GM19043 (cell line): ENCODE results near the gene TSPAN33.

Source experiments
- ATAC-seq: cut with Tn5 transposase; IDR thresholded peaks from one replicate; pipeline ENCODE4 v1.9.1; 2021; ENCODE audit warnings: low read depth; ENCODE audit not compliant: unreplicated experiment

TSPAN33 gene

GRCh38 chr7:129134356-129134987 lies 10.0 kb upstream of the TSPAN33 start:
- no peak for ATAC-seq

GRCh38 chr7:129136887-129137642 lies 7.4 kb upstream of the TSPAN33 start:
- ATAC-seq = peak; percentile 66

- ATAC-seq = no peak
Measured at GRCh38 chr7:129143724-129144094, 798 bp upstream of the TSPAN33 start.

- ATAC-seq = peak; percentile 2
Measured at GRCh38 chr7:129144834-129145668, 544 bp downstream of the TSPAN33 start.

- peak; percentile 62 for ATAC-seq
Measured at GRCh38 chr7:129146237-129146979, 1.9 kb downstream of the TSPAN33 start.

- ATAC-seq = no peak
Measured at GRCh38 chr7:129147731-129148130, 3.2 kb downstream of the TSPAN33 start.

- ATAC-seq = no peak
Measured at GRCh38 chr7:129149511-129149910, 5.0 kb downstream of the TSPAN33 start.

GRCh38 chr7:129150199-129150996 lies 5.9 kb downstream of the TSPAN33 start:
- ATAC-seq = no peak

- ATAC-seq = no peak
Measured at GRCh38 chr7:129157651-129158050, 13.1 kb downstream of the TSPAN33 start.

GRCh38 chr7:129159539-129159938 lies 15.0 kb downstream of the TSPAN33 start:
- no peak for ATAC-seq

- ATAC-seq = no peak
Measured at GRCh38 chr7:129160161-129160905, 15.8 kb downstream of the TSPAN33 start.

GRCh38 chr7:129161524-129162225 lies 17.2 kb downstream of the TSPAN33 start:
- no peak for ATAC-seq

- ATAC-seq = no peak
Measured at GRCh38 chr7:129162732-129163131, 18.2 kb downstream of the TSPAN33 start.

GRCh38 chr7:129163875-129164544 lies 19.5 kb downstream of the TSPAN33 start:
- ATAC-seq = no peak

- peak; percentile 52 for ATAC-seq
Measured at GRCh38 chr7:129166745-129167144, 22.2 kb downstream of the TSPAN33 start.

GRCh38 chr7:129167817-129168216 lies 23.3 kb downstream of the TSPAN33 start:
- ATAC-seq = no peak

- no peak for ATAC-seq
Measured at GRCh38 chr7:129168231-129169021, 23.9 kb downstream of the TSPAN33 start.
